ENCODE results near the gene NDUFS8.

Gene NDUFS8

DNA sequence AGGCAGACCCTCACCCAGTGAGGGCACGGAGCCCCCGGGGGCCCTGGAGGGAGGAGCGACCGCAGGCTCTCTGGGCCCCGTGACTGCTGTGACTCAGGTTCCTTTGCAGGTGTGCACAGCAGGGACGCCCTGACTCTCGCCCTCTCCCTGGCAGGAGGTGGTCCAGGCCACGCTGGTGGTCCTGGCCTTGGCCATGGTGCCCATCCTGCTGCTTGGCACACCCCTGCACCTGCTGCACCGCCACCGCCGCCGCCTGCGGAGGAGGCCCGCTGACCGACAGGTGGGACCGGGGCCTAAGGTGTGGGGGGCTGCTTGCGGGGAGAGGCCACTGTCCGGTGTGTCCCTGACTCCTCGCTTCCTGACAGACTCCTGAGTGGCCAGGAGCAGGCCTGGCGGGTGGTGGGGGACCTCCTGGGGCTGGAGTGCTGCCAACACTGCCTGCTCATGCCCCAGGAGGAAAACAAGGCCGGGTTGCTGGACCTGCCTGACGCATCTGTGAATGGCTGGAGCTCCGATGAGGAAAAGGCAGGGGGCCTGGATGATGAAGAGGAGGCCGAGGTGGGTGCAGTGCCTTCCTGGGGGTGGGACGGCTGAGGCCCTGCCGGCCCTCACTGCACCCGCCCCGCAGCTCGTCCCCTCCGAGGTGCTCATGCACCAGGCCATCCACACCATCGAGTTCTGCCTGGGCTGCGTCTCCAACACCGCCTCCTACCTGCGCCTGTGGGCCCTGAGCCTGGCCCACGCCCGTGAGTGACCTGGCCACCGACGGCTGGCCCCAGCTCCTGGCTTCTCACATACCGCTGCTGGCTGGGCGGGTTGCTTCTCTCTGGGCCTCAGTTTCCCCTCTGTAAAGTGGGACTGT, 19.3 kb downstream of the NDUFS8 start:
- DNase-seq: no peak

DNA sequence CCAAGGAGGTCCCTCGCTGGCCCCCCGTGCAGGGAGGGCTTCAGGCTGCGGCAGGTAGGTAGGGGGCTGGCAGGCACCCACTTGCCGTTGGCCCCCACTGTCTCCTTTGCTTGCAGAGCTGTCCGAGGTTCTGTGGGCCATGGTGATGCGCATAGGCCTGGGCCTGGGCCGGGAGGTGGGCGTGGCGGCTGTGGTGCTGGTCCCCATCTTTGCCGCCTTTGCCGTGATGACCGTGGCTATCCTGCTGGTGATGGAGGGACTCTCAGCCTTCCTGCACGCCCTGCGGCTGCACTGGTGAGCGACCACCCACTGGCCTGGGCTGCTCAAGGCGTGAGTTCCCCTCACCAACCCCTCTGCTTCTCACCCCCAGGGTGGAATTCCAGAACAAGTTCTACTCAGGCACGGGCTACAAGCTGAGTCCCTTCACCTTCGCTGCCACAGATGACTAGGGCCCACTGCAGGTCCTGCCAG, 19.9 kb downstream of the NDUFS8 start:
- DNase-seq: no peak

DNA sequence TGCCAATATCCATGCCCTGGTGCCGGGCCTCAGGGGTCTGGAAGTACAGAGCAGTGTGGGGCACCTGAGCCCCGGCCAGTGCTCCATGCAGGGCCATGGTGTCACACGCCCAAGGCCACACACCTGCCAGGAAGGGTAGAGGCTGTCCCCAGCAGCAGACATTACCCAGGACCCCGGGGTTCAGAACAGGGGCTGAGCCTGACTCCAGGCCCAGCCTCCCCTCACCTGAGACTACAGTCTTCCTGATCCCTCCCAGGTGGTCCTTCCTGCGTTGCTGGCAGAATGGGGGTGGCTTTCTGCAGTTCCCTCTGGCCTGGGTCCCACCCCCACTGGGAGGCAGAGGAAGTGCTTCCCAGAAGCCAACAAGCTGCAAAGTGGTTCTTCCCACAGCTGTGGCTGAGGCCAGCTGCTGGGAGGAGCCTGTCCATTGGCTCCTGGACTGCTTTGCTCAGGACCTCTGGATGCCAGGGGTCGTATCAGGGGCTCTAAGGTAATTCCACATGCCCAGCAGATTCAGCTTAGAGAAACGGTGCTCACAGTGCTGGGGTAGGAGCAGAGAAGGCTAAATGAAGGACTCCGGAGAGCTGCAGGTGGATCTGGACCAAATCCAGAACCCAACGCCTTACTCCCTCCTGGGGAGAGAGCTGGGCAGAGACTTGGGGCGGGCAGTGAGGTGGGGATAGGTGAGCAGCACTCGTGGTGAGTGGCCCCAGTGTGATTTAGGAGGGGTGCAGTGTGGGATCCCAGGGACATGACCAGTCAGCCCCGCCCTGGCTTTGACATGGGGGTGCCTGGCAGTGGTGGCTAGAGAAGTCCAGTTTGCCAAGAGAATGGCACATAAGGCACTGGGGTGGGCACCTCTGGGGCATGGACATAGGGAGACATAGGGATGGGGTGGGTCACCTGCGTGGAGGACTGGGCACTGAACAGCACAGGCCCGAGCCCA, 21.0 kb downstream of the NDUFS8 start:
- DNase-seq: no peak

DNA sequence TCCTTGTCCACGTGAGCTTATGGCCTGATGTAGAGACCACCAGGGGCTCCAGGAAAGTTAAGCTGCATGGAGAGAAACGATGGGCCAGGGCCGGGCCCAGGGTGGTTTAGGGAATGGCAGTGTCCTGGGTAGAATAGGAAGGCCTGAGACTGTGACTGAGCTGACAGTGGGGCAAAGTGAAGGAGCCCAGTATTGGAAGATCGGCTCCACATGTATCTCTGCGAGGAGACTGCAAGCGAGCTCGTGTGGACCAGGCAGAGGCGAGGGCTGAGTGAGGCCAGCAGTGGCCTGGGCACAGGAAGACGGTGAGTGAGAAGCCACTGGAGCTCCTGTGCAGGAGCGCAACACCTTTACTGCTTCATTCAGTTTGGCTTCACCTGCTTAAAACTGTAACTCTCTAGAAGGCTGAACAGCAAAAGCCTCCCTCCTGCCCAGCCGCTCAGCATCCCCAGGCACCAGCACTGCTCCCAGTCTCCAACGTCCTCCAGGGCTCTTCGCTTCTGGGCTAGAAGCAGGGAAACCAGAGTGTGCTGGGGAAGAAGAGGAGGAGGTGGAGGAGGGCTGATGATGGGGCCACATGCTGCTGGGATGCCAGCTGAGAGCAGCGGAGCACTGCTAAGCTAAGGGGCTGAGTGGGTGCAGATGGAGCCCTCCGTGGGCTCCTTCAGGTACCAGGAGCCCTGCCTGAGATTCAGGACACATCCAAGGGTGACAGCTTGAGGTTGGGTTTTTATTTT, 21.8 kb downstream of the NDUFS8 start:
- DNase-seq: no peak

DNA sequence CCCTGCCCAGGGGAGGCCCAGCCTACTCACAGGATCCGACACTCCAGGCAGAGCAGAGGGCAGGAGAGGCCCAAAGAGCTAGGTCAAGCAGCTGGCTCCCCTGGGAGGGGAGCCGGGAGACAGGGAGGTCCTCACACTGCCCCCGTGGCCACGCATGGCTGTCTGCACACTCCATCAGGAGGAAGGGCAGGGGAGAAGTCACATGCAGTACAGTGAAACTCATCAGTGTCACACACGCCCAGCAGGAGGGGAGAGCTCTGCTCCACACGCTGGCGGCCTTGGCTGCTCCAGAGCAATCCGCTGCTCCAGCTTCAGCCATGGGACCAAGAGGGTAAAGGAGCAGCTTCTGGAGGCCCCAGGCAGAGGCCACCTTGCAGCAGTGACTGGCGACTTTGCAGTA, 22.6 kb downstream of the NDUFS8 start:
- no peak for DNase-seq

DNA sequence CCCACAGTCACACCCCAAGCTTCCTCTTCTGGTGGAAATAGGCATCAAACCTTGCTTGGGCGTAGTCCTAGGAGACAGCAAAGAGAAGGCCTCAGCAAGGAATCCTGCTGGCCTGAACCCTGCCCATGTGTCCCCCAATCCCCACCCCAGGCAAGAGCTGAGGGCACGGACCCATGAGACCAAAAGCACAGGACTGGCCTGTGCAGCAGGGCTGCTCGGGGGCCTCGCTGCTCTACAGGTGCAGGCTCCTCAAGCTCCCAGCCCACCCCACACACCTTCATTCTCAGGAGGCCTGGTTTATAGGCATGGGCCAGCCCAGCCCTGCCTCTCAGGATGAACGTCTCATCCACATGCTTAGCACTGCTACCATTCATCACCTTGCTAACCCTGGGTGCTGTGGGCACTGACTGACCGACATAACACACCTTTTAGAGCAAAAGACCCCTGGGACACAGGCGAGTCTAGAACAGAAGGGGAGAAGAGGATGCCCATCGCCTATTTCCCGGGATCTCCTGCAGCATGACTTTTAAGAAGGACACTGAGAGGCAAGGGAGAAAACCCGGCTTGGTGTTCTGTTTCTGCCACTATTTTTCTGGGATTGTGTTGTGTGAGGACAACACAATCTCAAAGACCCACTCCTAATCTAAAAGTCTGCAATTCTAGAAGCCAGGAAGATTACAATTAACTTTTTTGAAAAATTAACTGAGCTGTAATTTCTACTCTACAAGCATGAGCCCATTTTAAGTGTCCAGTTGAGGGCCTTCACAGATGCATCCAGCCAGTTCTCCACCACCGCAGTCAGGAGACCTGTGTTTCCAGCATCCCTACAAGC, 23.7 kb downstream of the NDUFS8 start:
- no peak for DNase-seq

DNA sequence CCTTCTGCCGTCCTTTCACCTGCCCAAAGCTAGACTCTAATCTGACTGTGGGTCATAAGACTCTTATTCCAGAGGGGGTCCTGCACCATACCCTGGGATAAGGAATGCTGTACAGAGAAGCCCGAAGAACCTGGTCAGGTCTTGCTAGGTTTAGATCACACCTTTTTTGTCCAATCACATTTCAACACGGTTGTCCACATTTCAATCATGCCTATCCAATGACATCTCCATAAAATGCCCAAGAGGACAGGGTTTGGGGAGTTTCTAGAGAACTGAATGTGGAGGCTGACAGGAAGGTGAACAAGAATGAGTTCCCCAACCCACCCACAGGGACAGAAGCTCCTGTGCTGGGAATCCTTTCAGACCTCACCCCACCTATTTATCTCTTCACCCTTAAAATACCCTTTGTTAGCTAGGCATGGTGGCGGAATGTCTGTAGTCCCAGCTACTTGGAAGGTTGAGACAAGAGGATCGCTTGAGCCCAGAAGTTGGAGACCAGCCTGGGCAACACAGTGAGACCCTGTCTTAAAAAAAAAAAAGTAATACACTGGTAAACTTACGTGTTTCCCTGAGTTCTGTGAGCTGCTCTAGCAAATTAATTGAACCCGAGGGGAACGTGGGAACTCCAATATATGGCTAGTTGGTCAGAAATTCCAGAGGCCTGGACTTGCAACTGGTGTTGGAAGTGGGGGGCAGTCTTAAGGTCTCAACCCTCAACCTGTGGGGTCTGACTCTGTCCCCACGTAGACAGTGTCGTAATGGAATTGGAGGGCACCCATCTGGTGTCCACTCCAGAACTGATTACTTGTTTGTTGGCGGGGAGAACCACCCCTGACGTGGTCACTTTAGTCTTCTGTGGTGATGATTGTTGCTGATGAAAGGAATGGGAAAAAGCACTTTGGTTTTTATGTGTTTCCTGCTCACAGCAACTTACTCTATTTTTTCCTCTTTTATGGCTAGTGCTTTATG, 26.1 kb downstream of the NDUFS8 start:
- DNase-seq: no peak

DNA sequence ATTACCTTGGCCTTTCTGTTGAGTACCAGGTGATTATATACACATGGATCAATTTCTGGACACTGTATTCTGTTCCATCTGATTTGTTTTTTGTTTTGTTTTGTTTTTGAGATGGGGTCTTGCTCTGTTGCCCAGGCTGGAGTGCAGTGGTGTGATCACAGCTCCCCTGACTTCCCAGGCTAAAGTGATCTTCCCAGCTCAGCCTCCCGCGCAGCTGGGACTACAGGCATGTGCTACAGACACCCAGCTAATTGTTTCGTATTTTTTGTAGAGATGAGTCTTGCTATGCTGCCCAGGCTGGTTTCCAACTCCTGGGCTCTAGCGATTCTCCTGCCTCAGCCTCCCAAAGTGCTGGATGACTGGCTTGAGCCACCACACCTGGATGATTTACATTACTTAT, 27.3 kb downstream of the NDUFS8 start:
- DNase-seq: no peak

DNA sequence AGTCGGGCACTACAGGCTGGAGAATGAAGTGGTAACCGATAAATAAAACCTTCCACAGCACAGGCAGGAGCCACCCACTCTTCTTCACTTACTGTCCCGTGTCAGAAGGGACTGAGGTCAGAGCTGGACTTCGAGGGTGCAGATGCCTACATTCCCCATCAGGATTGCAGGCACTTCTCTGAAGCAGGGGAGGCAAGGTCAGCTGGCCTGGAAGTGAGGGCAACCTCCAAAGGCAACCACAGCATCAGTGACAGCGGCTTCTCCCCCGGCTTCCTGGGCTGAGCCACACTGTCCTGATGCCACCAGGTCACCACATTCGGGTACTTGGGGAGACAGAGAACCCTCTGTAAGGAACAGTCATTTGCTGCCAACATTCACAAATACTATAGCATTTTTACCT, 31.0 kb downstream of the NDUFS8 start:
- no peak for DNase-seq

DNA sequence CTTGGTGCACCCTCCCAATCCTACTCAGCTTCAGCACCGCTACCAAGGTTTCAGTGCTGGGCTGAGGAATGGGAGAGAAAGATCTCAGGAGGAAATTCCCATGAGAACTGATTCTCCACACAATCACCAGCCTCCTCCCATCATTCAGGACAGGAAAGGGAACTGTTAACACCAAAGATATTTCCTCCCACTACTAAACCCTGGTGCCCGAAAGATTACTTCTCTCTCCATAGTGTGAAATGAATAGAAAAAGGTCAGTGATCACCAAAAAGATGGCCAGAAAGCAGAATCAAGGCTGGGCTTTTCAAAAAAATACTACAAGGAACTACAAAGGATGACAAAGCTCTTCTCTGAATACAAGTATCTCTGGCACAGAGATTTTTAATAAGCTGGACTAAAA, 34.4 kb downstream of the NDUFS8 start:
- no peak for DNase-seq

DNA sequence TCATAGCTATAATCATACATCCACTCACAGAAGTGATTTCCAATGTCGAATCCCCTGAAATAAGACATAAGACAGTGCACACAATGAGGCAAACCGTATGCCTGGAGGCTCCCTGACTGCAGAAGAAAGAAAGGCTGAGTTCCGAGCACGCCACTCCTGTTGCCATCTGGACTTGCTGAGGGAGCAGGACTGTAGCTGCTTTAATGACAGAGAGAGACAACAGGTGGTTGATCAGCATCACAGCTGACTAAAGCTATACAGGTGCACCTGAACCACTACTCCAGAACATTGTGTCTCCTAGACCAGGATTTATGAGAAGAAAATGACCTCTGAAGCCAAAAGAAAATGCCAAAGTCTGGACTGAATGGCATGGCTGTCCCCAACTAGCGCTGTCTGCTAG, 35.4 kb downstream of the NDUFS8 start:
- no peak for DNase-seq

DNA sequence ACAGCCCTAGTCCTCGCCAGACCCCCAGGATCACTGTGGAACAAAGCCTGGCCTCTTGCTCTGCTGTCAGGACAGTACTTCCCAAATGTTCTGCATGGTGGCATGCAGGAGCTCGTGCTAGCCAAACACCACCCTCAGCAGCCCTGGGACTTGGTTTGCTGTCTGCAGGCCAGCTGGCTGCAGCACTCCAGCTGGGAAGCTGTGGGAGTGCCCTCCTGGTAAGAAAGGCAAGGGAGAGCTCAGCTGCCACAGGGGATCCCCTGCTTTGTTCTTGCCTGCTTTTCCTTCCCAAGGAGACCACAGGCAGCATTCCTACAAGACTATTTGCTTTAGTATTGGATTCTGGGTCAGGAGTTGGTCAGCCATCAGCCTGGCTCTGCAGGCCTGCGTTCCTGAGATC, 36.3 kb downstream of the NDUFS8 start:
- DNase-seq: no peak

DNA sequence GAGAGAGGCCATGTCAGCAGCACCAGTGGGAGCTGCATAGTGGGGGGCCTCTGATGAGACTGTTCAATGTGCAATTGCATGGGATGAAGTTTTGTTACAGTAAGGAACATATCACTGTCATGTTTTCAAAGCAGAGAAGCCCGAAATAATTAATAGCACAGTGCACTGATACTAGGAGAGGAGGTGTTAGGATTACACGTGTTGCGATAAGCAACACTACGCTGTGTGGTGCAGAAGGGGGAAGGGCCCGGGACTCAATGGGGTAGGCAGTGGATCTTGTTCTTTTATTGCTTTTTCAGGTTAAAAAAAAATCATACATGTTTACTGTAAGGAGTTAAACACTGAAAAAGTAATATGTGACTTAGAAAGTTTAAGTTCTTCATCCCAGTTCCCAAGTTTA, 37.5 kb downstream of the NDUFS8 start:
- DNase-seq: no peak

DNA sequence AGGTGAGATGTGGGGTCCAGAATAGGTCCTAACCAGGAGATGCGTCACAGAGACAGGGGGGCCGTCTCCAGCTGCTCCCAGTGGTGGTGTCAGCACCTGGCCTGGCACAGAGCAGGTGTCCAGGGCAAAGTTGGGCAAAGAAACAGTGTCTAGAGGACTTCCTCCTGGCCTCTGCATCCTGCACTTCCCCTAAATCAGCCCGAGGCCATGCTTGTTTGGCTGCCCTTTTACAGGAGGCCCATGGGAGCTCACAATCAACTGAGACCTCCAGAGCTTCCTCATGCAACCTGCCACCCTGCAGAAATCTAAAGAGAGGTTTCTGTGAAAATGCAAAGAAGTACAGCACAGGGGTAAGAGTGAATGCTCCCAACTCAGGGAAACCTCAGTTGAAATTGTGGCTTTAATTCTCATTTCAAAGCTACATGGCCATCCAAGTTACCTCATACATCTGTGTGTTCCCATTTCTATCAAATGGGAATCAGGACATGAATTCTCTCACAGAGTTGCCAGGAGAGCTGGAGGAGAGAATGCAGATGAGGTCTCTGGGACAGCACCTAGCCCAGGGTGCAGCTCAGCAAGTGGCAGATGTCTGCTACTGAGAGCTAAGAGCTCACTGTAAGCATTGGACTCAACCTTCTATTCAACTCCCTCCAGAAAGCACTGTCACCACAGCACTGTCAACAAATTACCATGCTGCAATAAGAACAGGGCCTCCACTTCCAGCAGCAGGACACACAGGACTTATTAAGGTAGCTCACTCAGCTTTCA, 41.0 kb downstream of the NDUFS8 start:
- no peak for DNase-seq

DNA sequence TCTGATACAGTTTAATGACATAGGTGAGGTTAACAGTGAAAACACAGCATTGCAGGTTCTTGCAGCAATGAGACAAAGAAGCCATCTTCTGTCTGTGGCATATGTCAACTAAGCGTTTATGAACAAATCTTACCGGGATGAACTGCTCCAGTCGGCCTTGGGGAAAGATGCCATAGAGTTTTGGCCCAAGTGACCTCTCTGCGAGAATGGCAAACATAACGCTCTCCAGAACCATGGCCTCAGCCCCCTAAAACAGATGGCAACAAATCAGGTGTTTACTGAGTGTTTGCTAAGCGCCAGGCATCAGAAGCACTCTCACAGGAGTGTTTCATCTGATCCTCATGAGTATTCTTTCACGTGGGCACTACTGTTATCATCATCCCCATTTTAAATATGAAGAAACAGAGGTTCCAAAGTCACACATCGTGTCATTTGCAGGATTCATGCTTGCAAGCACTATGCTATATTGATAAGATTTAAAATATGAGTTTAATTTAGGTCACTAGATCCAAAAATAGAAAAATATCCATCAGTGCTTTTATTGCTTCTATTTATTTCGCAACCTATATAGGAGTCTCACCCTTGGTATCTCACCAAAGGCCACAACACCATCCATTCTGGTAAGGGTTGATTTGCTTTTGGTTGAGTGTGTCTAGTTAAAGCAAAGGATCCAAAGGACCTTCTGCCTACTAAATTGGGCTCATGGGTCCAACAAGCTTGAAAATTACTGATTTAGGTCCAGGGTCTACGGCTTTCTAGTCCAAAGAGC, 44.3 kb downstream of the NDUFS8 start:
- DNase-seq: no peak

DNA sequence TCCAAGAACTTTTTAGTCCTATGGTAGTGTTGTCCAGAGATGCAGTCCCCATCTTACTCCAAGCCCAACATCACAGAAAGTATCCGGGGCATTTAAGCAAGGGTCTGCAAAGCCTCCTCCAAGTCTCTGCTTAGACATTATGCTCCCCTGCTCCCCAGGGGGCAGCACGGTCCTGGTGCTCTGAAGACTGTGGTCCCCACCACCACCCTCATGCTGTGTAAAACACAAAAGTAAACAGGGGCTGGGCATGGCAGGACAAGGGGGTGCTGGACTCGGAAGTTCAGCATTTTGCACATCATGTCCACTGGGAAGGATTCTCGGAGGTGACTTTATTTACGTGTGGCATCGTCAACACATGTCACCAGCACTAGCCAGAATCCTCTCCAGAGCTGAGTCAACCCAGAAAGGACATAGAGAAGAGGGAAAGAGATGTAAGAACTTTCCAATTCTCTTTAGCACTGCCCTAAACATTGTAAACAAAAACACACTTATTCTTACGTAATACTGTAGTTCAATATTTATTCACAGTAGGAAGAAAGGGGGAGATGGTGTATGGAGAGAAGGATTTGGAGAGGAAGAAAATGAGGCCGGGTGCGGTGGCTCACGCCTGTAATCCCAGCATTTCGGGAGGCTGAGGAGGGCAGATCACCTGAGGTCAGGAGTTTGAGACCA, 46.0 kb downstream of the NDUFS8 start:
- no peak for DNase-seq

DNA sequence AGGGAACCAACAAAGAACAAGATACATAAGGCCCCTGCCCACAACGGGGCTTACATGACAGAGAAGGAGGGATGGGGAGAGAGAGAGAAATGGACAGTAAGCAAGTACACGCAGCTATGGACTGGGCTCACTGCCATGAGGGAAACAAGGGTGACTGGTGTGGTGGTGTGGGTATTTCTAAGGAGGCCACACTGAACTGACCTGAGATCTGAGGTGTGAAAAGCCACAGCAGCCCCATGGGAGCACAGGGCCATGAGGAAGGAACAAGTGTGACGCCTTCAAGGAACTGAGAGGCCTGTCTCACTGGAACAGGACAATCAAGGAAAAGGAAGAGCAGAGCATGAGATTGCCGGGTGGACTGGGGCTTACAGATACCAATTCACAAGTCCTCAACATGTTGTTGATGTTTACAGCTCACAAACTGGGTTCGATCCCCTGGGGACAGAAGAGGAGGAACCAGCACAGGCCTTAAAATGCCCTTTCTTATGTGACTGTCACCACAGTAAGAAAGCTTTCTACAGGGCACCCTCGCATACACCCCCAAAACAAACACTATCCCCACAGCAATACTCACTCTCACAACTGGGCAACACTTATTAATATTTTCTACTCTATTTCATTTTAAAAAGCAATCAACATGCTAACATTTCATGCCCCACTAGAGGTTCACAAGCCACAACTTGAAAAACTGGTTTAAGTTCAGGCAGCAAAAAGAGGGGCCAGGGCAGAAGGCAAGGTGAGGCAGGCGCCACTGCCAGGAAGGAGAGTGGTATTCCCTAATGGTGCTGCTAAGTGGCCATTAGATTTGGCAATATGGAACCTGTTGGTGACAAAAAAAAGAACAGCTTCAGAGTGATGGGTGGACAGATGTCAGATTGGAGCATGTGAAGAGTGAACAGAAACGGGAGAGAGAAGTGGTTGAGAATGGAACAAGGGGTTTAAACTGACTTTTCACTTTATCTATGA, 47.4 kb downstream of the NDUFS8 start:
- DNase-seq: no peak
